ENCODE results near the gene DHRS7.
"Not testable (repeated sequence)": the region's sequence is repeated elsewhere in the genome, so short reads cannot be mapped to it uniquely, and the experiment has no call there.

Gene DHRS7

DNA sequence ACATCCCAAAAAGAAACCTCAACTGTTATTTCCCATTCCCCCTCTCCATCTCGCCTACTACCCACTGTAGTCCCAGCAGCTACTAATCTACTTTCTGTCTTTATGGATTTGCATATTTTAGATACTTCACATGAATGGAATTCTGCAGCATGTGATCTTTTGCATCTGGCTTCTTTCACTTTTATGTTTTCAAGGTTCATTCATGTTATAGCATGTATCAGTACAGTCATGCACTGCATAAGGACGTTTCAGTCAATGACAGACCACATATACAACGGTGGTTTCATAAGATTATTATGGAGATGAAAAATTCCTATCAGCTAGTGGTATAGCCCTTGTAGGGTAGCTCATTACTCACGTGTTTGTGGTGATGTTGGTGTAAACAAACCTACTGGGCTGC, 49.0 kb downstream of the DHRS7 start:
- DNase-seq: no peak

DNA sequence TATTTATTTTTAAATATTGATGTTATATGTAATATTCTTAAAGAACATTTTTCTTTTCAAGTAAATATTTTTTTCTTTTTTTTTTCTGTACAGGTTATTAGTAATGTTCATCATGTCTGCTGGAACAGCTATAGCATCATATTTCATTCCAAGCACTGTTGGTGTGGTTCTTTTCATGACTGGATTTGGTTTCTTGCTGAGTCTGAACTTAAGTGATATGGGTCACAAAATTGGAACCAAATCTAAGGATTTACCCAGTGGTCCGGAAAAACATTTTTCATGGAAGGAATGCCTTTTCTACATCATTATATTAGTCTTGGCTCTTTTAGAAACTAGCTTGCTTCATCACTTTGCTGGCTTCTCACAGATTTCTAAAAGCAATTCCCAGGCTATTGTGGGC, 50.3 kb downstream of the DHRS7 start:
- DNase-seq: no peak

DNA sequence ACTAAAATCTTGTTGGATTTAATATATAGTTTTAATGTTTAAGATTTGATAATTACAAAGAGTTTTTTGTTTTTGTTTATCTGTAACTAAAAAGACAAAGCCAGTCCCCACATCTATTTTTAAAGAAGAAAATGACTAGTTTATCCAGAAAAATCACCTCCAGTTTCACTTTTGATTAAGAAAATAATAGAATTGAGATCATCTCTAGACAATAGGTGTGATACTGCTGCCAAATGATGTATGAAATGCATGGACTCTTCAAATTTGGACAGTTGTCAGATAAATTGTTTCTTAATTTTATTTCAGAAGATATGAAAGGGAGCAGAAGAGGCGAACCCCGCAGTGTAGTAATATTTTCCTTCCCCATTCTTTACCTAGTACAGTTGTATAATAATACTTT, 53.5 kb downstream of the DHRS7 start:
- no peak for DNase-seq

DNA sequence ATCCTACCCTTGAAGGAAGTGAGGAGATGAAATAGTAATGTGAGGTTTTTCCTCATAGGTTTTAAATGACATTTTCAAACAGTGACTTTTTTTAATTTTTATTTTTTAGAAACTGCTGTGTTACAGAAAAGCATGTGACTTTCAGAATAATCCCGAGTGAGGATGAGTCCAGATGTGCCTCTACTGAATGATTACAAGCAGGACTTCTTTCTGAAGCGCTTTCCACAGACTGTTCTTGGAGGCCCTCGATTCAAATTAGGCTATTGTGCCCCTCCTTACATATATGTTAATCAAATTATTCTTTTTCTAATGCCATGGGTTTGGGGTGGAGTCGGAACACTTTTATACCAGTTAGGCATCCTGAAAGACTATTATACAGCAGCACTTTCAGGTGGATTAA, 57.7 kb downstream of the DHRS7 start:
- DNase-seq: no peak

DNA sequence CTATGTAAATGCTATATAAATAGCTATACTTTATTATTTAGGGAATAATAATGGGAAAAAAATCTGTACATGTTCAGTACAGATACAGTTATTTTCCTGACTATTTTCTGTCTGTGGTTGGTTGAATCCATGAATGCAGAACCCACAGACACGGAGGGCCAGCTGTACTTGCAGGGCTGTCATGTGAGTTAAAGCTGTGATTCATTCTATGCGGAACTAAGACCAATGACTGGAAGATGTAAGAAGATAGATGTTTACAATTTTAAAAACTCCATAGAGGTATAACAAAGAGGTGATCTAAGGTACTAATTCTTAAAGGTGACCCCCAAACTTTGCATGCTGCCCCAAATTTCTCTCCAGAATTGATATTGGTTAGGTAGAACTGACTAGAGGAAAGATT, 58.9 kb downstream of the DHRS7 start:
- no peak for DNase-seq

DNA sequence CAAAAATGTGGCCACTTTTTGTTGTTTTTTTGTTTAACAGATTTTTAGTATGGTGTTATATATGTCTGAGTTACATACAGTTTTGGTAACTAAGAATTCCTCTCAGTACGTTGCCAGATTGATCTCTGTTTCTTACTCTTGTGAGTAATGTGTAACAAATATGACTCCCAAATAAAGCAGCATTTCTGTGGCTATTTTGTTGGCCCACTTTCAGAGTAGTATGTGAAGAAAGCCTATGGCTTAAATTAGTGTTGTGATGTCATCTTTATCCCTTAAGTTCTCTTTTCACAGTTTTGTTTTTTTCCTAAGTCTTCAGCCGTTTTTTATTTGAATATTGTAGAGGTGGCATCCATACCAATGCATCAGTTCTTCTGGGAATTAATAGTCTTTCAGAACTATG, 62.8 kb downstream of the DHRS7 start:
- no peak for DNase-seq

DNA sequence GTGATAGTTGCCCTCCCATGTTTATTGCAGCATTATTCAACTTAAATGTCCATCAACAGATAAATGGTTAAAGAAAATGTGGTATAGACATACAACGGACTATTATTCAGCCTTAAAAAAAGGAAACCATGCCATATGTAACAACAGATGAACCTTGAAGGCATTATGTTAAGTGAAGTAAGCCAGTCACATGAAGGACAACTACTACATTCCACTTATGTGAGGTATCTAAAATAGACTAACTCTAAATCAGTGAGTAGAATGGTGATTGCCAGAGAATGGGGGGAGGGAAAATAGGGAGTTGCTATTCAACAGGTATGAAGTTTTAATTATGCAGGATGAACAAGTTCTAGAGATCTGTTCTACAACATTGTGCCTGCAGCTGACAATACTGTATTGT, 63.4 kb downstream of the DHRS7 start:
- no peak for DNase-seq

DNA sequence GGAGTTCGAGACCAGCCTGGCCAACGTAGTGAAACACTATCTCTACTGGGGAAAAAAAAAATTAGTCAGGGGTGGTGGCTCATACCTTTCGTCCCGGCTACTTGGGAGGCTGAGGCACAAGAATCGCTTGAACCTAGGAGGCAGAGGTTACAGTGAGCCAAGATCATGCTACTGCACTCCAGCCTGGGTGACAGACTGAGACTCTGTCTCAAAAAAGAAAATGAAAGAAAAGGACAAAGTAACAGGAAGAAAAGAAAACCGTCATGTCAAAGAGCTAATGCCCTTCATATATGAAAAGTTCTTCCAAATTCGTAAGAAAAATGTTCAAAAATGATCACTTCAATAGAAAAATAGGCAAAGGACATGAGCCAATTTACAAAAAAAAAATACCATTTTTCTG, 65.3 kb downstream of the DHRS7 start:
- DNase-seq: not testable (repeated sequence)

DNA sequence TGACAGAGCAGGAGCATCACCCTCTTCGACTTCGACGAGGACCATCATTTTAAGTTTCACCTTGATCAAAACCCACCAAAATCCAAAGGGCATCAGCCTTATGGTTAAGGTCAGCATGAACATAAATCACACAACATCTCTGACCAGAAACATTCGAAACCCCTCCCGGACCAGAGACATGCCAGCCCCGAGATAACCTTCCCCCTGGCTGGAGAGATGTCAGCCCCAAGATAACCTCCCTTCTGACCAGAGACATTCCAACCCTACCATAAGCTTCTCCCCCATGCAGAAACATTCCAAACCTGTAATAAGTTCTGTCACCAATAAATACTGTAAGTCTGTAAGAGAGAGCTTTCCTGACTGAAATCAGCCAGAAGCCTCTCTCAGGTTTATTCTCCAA, 67.2 kb downstream of the DHRS7 start:
- DNase-seq: no peak

DNA sequence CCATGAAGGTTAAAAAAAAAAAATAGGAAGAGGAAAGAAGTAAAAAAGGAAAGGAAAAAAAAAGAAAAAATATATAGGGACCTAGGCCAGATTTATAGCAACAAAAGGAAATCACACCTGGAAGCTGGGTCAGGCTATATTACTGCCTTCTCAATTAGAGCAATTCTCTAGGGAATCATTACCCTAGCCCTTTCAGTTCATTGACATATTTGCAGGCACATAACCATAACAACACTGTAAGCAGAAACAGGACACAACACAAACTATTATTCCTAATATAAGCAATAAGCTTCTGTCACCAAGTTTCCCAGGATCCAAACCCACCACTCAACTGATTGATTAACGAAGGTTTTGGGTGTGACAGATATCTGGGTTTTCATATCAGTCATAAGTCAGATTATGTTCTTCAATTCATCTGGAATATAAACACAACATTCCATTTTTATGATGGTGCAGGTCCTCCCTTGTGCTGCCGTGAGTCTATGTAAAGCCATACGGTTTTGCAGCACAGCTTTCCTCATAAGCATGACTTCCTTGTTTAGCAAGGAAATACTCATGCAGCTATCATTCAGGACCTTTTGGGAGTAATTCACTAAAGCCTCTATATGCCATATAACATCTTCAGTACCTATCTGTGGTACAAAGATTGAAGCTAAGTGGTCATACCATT, 69.3 kb downstream of the DHRS7 start:
- DNase-seq: no peak

DNA sequence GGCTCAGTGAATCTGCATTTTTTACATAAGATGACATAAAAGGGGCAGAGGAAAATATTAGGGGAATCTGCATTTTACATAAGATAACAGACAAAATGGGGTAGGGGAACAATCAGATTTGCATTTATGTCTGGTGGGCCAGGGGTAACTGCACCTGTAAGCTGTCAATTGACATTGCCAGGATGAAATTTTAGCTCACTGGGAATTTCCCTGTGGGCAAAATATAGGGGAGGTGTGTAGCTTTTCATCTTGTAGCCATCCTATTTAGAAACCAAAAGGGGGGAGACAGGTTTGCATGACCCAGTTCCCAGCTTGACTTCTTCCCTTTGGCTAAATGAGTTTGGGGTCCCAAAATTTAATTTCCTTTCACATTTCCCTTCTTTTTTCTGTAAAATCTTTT, 70.0 kb downstream of the DHRS7 start:
- no peak for DNase-seq

DNA sequence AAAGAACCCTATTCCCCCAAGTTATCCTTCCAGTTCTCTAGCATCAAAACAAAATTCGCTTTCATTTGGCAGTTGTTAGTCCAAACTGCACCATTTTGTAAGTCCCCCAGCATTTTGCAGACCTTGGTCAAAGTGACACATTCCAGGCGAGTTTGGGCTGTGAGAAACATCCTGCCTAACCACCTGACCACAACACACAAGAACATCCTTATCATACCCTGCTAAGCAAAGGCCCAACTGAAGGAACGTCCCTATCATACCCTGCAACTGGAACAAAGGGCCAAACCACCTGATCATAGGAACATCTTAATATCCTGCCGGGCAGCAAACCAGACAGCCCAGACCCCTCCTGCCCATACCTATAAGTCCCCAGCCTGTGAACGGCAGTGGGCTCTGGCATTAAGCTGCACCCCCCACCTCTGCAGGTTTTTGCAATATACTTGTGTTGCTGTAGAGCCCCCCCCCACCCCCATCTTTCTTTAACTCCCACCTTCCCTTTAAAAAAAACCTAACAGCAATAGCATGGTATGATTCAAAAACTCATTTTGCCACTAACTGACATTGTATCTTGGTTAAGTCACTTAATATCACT, 70.8 kb downstream of the DHRS7 start:
- DNase-seq: no peak
